GM13976 (cell line): Measurements from ENCODE around the gene DCC.

ENCODE experiments used
- DNase-seq: peaks from one replicate; pipeline ENCODE4 v3.0.0; 2012; ENCODE audit warnings: low spot score
- CTCF ChIP-seq: IDR thresholded peaks from 2 replicates; pipeline ENCODE4 v1.5.1; 2012; ENCODE audit warnings: borderline replicate concordance, mild to moderate bottlenecking; ENCODE audit not compliant: insufficient read depth; ENCODE audit errors: extremely low read depth, missing control alignments, control extremely low read depth
- in situ Hi-C: fragments of 300-500 bp; cut with MboI; formaldehyde crosslinking; loops from one replicate; pipeline ENCODE4 v1.12.0; 2022; ENCODE audit warnings: low sequenced_read_pairs, mixed read lengths, inconsistent platforms; ENCODE audit not compliant: unreplicated experiment

DCC gene

GRCh38 chr18:52907543-52908308, 567.7 kb downstream of the DCC start:
- in situ Hi-C loops = no loop called here
- TF ChIP-seq CTCF = no peak
- DNase-seq = no peak

- no peak for TF ChIP-seq CTCF
- no peak for DNase-seq
- in situ Hi-C loops = no loop called here
These were observed 574.2 kb downstream of the DCC start for GRCh38 chr18:52914148-52914547.

GRCh38 chr18:52920665-52921064, 580.7 kb downstream of the DCC start:
- in situ Hi-C loops = no loop called here
- no peak for TF ChIP-seq CTCF

GRCh38 chr18:52933356-52933755, 593.4 kb downstream of the DCC start:
- TF ChIP-seq CTCF = no peak
- in situ Hi-C loops = no loop called here
- no peak for DNase-seq

More at GRCh38 chr18:52920665-52921064, 580.7 kb downstream of the DCC start:
- no peak for DNase-seq

- TF ChIP-seq CTCF = no peak
- no peak for DNase-seq
- in situ Hi-C loops = no loop called here
These were observed 596.9 kb downstream of the DCC start for GRCh38 chr18:52936931-52937330.

- in situ Hi-C loops = no loop called here
- no peak for TF ChIP-seq CTCF
- no peak for DNase-seq
These were observed 597.8 kb downstream of the DCC start for GRCh38 chr18:52937840-52938239.

- TF ChIP-seq CTCF = no peak
- in situ Hi-C loops = no loop called here
- no peak for DNase-seq
These were observed 605.6 kb downstream of the DCC start for GRCh38 chr18:52945552-52945951.
